Thyroid gland (tissue), 4 donors: ENCODE results near the gene MAN1B1. TPM values are rescaled to one million over a fixed set of nuclear protein-coding genes. Genes with fewer than 3 reads are reported as not detected.

Experiments
- DNase-seq, 2 donors: peaks; one replicate each; pipeline ENCODE4 v3.0.0-alpha.2; 2019
- H3K27ac ChIP-seq, 3 donors: fragments of 200-600 bp; sonication (generic); 1 replicate in 2 of 3; 2 replicates in 1 of 3; pipeline ENCODE4 v1.5.1; 2016 to 2019; ENCODE audit warnings: mild to moderate bottlenecking in 1 of 3, moderate library complexity in 1 of 3
- H3K27me3 ChIP-seq: fragments of 200-600 bp; sonication (generic); one replicate; pipeline ENCODE4 v1.5.1; 2019
- H3K36me3 ChIP-seq, 2 donors: fragments of 200-600 bp; sonication (generic); one replicate each; pipeline ENCODE4 v1.5.1; 2016 to 2019
- H3K4me1 ChIP-seq, 2 donors: fragments of 200-600 bp; sonication (generic); one replicate each; pipeline ENCODE4 v1.5.1; 2017 to 2019
- H3K4me3 ChIP-seq, 3 donors: fragments of 200-600 bp; sonication (generic); replicated peaks in 1 of 3; 1 replicate in 2 of 3; 2 replicates in 1 of 3; pipeline ENCODE4 v1.5.1; 2016; ENCODE audit warnings: mild to moderate bottlenecking in 1 of 3
- H3K9me3 ChIP-seq: fragments of 200-600 bp; sonication (generic); one replicate; pipeline ENCODE4 v1.5.1; 2017
- POLR2A ChIP-seq, 2 donors: fragments of 450-650 bp; IDR thresholded peaks; one replicate each; pipeline ENCODE4 v1.6.1; 2017; ENCODE audit warnings: antibody characterized with exemption in 2 of 2, mild to moderate bottlenecking in 2 of 2, moderate library complexity in 1 of 2
- WGBS, 2 donors: methylation state at CpG; one replicate each; pipeline ENCODE4 v1.1.5; 2017; 5-methylcytosine and 5-hydroxymethylcytosine counted together
- intact Hi-C: fragments of 100-400 bp; cut with DNase I; formaldehyde crosslinking; loops from one replicate; pipeline ENCODE4 v1.15.1; 2023
- total RNA-seq, 4 donors: library from RNA; depleted of rRNA; stranded (reverse); fragments of >200 nt; gene quantifications; one replicate each; pipeline ENCODE4 v1.2.3, GENCODE V29; 2016
- TF ChIP-seq, protein P1 (sequence below), 6 experiments: fragments of 200-600 bp in 3 of 6; fragments of 450-650 bp in 3 of 6; sonication (generic) in 3 of 6; IDR thresholded peaks; one replicate each; pipeline ENCODE4 v1.5.1; 2016 to 2019; ENCODE audit warnings: antibody characterized with exemption in 6 of 6, mild to moderate bottlenecking in 2 of 6, inconsistent platforms in 1 of 6, moderate library complexity in 1 of 6

The MAN1B1 gene
- total RNA-seq, 4 donors from 2014 or later = 48.2 to 73.8 (median 67.2) TPM

DNA sequence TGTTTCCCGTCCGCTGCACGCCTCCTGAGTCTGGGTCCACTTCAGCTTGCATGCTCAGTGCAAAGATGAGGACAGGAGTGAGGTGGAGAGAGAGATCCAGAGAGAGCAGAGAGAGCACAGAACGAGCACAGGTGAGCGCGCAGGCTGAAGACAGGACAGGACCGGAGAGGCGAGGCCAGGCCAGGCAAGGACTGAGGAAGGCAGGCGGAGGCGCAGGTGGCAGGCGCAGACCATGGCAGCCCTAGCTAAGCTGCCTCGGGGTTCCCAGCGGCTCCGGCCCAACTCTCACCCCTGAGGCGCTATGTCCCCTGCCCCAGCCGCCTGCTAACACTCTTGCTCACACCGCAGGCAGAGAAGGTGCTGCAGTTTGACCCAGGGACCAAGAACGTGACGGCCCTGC, 61.9 kb downstream of the MAN1B1 start:
- no peak overlapping the region for H3K4me3 ChIP-seq
- intact Hi-C loops = no loop called here
- no peaks in the 10 kb centered on the region for H3K36me3 ChIP-seq
- WGBS, 2 donors = 47 to 57% methylated on average over 11 to 19 of the region's 19 CpGs
- TF ChIP-seq, protein P1, sequence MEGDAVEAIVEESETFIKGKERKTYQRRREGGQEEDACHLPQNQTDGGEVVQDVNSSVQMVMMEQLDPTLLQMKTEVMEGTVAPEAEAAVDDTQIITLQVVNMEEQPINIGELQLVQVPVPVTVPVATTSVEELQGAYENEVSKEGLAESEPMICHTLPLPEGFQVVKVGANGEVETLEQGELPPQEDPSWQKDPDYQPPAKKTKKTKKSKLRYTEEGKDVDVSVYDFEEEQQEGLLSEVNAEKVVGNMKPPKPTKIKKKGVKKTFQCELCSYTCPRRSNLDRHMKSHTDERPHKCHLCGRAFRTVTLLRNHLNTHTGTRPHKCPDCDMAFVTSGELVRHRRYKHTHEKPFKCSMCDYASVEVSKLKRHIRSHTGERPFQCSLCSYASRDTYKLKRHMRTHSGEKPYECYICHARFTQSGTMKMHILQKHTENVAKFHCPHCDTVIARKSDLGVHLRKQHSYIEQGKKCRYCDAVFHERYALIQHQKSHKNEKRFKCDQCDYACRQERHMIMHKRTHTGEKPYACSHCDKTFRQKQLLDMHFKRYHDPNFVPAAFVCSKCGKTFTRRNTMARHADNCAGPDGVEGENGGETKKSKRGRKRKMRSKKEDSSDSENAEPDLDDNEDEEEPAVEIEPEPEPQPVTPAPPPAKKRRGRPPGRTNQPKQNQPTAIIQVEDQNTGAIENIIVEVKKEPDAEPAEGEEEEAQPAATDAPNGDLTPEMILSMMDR (IDR thresholded peaks at IDR 0.05) = no peak
- no peaks in the 10 kb centered on the region for H3K4me1 ChIP-seq
- H3K27ac ChIP-seq = no peak overlapping the region
- DNase-seq = no peak
- H3K9me3 ChIP-seq = no peaks in the 10 kb centered on the region
- no peaks in the 10 kb centered on the region for H3K27me3 ChIP-seq

GRCh38 chr9:137149363-137149762, 62.6 kb downstream of the MAN1B1 start:
- Histone ChIP-seq H3K27ac (no peak overlapping the region), H3K27me3 (no peaks in the 10 kb centered on the region), H3K4me1 (no peaks in the 10 kb centered on the region), H3K9me3 (no peaks in the 10 kb centered on the region), H3K36me3 (no peaks in the 10 kb centered on the region), H3K4me3 (no peak overlapping the region)
- intact Hi-C loops = no loop called here
- 79 to 83% methylated on average over 3 to 5 of the region's 5 CpGs for WGBS, 2 donors
- no peak for TF ChIP-seq POLR2A (IDR thresholded peaks at IDR 0.05)
- TF ChIP-seq, protein P1 (IDR thresholded peaks at IDR 0.05) = no peak
- no peak for DNase-seq

DNA sequence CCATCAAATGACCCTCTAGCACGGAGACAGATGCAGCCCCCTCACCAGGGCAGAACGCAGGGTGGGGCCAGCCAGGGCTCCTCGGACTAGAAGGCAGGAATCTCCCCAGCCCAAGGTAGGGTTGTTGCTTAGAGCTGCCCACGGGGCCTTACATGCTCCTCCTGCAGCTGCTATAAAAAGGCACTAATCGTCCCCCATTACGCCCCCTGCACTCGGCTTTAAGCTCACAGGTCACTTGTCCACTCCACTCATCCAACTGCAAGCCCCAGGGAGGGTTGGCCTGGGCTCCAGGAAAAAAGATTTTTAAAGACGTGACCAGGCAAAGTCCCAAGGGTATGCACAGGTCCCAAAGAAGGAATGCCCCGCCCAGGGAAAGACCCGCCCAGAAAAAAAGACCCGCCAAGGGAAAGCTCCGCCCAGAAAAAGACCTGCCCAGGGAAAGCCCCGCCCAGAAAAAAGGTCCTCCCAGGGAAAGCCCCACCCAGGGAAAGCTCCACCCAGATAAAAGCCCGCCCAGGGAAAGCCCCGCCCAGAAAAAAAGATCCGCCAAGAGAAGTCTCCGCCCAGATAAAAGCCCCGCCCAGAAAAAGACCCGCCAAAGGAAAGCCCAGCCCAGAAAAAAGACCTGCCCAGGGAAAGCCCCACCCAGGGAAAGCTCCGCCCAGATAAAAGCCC, 63.3 kb downstream of the MAN1B1 start:
- 58 to 64% methylated on average over 20 of the region's 20 CpGs for WGBS, 2 donors
- H3K27ac ChIP-seq = no peak overlapping the region
- DNase-seq = no peak
- no peaks in the 10 kb centered on the region for H3K9me3 ChIP-seq
- TF ChIP-seq, protein P1 (IDR thresholded peaks at IDR 0.05) = no peak
- TF ChIP-seq POLR2A (IDR thresholded peaks at IDR 0.05) = no peak
- H3K4me3 ChIP-seq = no peak overlapping the region
- H3K27me3 ChIP-seq = no peaks in the 10 kb centered on the region
- no peaks in the 10 kb centered on the region for H3K4me1 ChIP-seq
- no peaks in the 10 kb centered on the region for H3K36me3 ChIP-seq
- intact Hi-C loops = no loop called here

- H3K4me1 ChIP-seq = no peaks in the 10 kb centered on the region
- no peaks in the 10 kb centered on the region for H3K36me3 ChIP-seq
- no peaks in the 10 kb centered on the region for H3K9me3 ChIP-seq
- TF ChIP-seq, protein P1 (IDR thresholded peaks at IDR 0.05) = no peak
- no peak for TF ChIP-seq POLR2A (IDR thresholded peaks at IDR 0.05)
- DNase-seq = no peak
- 33 to 47% methylated on average over 34 of the region's 34 CpGs for WGBS, 2 donors
- H3K27me3 ChIP-seq = no peaks in the 10 kb centered on the region
- no peak overlapping the region for H3K27ac ChIP-seq
- intact Hi-C loops = no loop called here
- no peak overlapping the region for H3K4me3 ChIP-seq
These were observed 64.1 kb downstream of the MAN1B1 start for GRCh38 chr9:137150617-137151457.

- no peak for DNase-seq
- peaks cover 13% of the 10 kb centered on the region for H3K27me3 ChIP-seq
- peaks cover 0 to 5% of the 10 kb centered on the region in 2 donors for H3K4me1 ChIP-seq
- no peaks in the 10 kb centered on the region for H3K36me3 ChIP-seq
- TF ChIP-seq, protein P1 (IDR thresholded peaks at IDR 0.05) = no peak
- no peak for TF ChIP-seq POLR2A (IDR thresholded peaks at IDR 0.05)
- H3K27ac ChIP-seq = no peak overlapping the region
- no peaks in the 10 kb centered on the region for H3K9me3 ChIP-seq
- intact Hi-C loops = no loop called here
- H3K4me3 ChIP-seq = no peak overlapping the region
- WGBS, 2 donors = 89 to 96% methylated on average over 7 of the region's 7 CpGs
These were observed 66.1 kb downstream of the MAN1B1 start for GRCh38 chr9:137152844-137153405.
